NCI-H1105 (cell line): ENCODE measurements around the gene CFAP157.

Experiments
- DNase-seq: peaks from one replicate; lab custom pipeline; 2025; lab: John Stamatoyannopoulos, UW

The CFAP157 gene

GRCh38 chr9:127762111-127762676, 55.4 kb downstream of the CFAP157 start:
- no peak for DNase-seq

GRCh38 chr9:127763918-127764384, 57.2 kb downstream of the CFAP157 start:
- no peak for DNase-seq

DNA sequence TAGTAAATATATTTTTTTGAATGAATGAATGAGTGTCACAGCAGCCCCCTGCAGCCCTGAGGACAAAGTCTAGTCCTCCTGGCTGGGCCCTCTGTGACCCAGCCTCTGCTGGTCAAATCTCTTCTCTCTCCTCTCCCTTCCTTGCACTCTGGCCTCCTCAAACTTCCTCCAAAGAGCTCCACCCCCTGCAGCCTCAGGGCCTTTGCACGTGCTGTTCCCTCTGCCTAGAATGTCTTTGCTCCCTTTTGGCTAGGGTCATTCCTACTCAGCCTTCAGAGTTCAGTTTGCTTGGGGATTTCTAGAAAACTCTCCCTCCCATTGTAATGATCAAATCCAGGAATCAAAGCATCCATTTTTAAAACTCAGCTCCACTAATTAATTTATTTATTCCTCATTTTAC, 58.6 kb downstream of the CFAP157 start:
- no peak for DNase-seq
